HG03135 (cell line): ENCODE measurements around the gene DLX3.

Experiments
- ATAC-seq: cut with Tn5 transposase; IDR thresholded peaks from one replicate; pipeline ENCODE4 v1.9.1; 2021; ENCODE audit warnings: mild to moderate bottlenecking, moderate library complexity; ENCODE audit not compliant: unreplicated experiment

The DLX3 gene

DNA sequence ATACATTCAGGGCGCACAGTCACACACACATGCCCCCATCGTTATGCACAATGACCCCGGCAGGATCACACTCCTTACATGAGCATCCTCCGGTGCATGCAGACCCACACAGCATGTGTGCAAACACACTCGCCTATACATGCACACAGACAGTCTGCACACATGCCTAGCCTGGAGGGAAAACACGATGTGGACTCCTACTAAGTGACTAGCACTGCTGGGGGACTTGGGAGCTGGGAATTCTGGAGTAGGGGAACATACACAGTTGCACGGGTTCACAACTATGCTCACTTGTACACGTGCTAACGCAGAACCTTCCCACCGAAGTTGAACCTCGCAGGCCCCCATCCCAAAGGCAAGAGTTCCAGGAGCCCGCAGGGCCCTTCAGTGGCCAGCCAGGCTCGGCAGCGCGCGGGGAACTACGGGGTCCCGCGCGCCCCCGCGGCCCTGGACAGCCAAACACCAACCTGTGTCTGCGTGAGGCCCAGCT lies 2.0 kb downstream of the DLX3 start:
- no peak for ATAC-seq

DNA sequence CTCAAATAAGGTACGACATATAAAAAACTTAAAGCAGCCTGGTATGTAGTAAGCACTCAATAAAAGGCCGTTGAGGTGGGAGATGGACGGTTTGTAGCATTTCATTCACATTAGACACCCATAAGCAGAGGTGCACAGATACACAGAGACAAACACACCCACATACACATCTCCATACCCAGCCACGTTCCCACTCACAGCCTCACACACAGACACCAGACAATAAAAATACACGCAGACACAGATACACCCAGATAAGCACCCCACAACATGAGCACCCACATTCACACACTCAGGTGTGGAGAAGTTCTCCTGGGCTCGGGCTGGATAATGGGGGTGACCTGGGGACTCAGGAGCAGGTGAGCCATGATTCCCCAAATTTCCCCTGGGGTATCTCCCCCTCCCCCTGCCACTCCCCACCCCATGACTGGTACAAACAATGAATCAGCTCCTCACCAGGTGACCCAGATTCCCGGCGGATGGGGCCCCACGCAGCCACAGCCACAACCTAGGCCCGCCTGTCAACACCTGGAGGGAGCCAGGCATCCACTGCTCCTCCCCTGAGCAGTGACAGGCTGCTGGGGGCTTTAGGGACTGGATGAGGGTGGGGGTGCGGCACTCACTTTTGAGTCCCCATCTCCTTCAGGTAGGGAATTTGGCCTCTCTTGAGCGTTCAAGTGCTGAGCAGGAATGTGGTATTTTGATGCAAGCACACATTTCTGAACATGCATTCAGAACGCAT lies 2.7 kb downstream of the DLX3 start:
- no peak for ATAC-seq

DNA sequence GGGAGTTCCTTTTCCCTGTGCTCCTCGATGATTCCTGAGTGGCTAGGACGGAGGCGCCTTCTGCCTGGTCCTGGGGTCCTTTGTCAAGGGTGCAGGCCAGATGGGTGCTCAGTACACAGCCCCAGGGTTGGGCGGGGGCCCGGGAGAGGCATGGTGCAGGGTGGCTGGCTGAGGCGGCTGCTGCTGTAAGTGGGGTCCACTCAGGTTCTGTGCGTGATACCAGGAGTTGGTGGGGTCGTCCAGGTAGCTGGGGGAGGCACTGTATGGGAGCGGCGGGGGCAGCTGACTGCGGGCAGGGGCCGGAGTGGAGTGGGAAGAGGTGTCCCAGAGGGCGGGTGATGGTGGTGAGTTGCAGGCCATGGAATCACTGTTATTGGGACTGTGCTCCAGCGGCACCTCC lies 3.6 kb downstream of the DLX3 start:
- no peak for ATAC-seq

DNA sequence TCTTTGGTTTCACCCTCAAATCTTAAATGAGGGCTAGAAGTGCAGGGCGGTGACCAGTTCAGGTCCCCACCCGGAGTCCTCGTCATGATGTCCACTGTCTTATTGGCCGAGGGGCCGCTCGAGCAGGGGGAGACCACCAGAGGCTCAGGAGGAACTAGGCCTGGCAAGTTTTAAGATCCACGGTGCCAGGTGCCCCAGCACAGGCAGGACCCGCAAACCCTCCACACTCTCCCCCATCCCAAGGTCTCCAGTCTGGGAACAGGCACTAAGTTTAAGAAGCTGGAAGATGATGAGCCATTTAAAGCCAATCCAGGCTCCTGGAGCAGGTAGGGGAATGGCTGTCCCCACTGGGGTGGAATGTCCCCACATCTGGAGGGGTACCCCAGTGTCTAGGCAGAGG lies 4.1 kb downstream of the DLX3 start:
- ATAC-seq, result no peak

DNA sequence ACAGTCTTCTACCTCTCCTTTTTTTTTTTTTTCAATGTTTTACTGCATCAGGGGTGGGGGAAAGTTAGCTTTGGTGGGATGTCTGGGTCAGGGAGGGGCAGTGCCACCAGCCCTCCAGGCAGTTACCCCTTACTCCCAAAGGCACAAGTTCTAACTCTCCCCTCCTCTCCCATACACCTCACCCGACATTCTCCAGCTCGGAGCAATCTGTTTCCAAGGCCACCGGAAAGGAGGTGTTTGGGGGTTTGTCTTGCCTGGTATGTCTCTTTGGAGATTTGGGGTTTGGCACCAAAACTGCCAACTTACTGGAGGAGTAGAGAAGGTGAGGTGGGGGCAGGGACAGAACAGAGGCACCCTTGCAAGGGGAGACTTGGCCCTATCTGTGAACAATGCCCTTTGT lies 4.7 kb downstream of the DLX3 start:
- ATAC-seq, result no peak

DNA sequence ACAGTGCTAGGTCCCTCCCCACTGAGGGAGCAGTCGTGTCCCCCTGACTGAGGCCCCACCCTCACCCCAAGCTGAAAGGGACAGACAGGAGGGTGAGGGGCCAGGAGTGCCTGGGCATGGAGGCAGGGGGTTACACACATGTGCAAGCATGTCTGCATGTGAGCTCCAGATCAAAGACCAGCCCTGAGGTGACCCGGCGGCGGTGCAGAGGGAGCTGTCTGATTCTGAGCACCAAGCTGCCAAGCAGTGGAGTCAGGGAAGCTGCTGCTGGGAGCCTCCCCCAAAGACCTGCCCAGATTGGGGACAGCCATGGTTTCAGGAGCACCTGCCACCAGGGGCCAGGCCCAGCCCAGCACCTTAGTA lies 5.5 kb downstream of the DLX3 start:
- ATAC-seq, result no peak

DNA sequence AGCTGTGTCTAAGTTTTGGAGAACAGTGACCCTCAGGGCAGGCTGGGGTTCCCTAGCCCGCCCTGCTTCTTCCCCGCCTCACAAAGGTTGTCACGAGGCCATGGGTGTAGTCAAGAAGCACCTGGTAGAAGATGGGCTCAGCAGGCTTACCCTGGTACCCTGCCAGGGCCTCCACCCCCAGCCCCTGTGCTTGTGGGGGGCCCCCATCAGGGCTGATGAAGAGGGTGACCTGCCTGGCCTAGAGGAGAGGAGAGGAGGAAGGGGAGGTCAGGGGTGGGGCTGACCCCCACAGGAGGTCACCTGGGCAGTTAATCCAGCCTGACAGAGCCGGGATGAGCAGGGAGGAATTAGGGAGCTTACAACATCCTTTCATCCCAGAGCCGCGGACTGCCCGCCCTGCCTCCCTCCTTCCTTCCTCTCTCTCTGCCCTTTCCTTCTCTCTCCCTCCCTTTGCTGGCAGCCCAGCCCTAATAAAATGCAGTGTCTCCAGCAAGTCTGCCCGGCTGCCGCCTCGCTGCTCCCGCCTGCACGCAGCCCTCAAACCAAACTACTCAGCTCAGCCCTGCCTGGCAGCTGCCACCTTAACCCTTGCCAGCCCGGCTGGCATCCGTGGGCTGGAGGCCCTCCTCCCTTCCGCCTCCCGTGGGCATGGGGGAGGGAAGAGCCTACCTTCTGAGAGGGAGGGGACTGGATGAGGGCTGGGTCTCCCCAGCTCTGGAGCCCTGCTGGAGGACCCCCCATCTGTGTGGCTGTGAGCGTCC lies 7.2 kb downstream of the DLX3 start:
- ATAC-seq, result no peak

DNA sequence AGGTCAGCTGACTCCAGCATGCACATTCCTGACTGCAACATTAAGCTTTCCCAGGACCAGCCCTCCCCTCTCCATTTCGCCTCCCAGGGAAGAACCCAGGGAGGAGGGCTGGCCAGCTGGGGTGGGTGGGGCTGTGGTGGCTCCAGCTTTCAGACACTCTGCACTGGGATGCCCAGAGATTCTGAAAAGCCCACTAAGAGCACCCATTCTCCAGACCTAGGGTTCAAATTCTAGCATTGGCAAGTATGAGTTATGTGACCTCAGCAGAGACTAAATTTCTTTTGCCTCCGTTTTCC lies 7.8 kb downstream of the DLX3 start:
- no peak for ATAC-seq

DNA sequence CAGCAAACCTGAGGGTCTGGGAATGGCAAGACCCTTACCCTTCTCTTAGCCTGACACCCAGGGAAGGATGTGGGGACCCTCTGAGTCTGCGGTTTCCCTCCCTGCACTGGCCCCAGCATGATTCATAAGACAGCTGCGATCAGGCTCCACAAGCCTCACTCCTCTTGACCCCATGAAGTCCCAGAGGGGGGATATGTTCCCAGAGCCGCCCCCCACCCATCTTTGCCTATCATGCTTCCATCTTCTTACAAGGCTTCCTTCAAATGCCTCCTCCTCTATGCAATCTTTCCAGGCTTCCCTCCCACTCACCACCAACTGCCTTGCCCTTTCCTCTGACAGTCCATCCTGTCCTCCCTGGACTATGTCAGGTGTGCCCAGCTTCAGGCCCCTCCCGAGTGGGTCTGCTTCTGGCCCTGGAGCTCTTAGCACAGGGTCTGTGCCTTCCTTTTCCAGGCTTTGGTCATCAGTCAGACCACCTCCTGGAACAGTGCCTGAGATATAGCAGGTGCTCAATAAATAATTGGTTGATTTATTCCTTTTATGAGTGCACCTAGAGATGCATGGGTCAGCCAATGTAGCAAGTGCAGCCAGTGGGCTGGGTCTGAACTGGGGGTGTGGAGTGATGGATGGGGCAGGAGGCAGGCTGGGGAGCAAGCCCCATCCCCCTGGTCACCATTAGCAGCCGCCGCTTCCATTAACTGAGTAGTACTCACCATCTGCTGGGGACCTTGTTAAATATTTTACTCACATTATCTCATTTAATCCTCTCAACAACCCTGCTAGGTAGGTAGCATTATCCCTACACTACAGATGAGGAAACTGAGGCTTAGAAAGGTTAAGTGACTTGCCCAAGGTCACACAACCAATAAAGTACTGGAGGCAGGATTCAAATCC lies 8.4 kb downstream of the DLX3 start:
- ATAC-seq, result no peak

DNA sequence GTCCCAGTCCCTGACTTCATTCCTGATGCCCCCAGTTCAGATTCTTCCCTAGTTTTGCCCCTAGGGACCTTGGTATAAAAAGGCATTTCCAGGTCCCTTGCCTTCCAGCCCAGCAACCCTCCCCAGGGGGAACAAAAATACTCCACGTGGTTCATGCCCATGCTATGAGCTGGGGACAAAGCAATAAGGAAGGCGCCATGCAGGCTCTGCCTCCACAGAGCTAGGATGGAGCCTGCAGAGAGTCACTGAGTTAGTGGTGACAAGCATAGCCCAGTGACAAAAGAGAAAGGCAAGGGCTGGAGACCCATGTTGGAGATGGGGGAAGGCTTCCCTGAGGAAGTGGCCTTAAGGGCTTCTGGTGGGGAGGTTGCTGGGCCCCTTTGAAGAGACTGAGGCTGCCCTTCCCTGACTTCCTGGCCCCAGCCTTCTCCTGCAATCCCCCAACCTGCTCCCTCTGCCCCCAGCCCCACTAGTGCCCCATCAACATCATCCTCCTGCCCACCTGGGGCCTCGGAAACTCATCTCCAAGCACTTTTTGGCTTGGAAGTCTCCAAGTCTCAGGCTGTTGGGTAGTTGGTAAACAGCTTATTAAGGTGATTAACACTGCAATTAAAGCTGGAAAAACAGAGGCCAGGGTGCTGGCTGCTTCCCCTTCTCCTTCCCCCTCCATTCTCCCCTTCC lies 9.6 kb downstream of the DLX3 start:
- no peak for ATAC-seq

DNA sequence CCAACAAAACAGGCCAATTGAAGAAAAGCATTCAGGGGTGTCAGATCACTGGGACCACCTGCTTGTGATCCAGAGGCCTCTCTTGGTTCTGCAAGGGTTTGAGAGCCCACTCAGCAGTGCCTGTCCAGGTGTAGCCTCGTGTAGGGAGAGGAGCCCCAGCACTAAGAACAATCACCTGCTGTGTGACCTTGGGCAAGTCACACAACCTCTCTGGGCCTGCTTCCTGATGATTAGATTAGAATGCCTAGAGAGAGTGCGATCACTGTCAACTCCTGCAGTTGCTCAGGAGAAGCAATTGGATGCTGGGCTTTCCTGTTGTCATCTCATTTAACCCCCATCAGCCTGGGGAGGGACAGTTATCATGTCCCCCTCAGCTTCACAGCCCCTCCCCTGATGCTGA lies 10.2 kb downstream of the DLX3 start:
- no peak for ATAC-seq

DNA sequence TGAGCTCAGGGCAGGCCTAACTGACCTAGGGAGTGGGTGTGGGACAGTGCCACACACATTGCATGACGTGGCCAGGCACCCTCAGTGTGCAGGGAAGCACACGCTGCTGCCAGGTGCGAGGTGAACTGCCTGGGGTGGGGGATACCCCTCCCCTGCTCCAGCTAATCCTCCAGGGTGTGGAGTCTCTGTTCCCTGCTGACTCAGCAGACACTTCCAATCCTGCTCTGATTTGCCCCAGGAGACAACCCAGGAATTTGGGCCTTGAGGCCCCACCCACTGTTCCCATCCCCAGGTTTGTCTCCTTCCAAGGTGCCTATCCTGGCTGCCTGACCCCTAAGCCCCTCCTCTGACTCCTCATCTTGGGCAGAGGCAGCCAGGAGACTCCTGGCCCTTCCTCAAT lies 10.7 kb downstream of the DLX3 start:
- ATAC-seq, result no peak

DNA sequence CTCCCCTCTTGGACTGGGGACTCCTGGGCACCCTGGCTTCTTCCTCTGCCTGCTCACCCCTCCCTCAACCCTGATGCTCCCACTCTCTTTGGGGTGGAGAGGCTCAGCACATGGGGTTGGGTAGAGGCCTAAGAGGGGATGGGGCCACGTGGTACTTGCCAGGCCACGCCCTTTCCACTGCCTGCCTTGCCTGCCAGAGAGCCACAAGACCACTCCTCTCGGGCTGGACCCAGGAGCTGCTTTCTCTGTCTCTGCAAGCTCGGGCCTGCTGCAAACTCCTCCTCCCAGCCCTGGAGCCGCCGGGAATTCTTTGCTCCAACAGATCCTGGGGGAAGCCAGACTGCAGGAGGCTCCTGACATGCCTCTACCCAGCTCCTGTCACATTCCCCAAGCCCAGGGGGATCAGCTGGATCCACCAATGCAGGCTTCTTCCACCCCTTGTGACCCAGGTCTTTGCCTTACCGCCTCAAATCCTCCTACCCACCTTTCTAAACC lies 14.3 kb downstream of the DLX3 start:
- no peak for ATAC-seq

DNA sequence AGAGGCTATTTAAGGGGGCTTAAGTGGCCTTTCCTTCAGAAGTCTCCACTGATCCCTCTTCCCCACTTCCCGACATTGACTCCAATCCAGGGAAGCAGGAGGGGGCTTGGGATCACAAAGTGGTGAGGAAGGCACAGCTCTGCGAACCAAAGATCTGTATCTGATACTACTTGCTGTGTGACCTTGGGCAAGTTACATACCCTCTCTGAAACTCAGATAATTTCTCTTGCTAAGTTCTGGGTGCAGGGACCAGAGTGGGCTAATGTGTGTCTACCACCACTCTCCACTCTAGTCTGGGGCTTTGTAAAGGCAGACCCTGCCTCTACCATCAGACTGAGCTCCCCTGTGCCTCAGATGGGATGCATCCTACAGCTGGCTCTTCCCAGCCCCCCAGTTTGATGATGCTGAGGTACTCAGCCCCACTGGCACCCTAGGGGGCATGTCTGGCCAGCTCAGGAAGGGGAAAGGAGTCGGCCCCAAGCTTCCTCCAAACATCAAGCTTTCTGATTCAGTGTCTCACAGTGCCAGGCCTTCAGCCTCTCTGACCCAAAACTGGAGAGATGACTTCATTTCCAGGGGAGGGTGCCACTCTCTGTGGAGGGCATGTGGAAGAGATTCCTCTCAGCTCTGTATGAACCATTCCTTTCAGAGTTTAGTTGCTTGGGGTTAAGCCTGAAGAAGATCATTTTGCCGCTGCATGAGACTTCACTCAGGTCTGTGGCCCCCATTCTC lies 15.1 kb downstream of the DLX3 start:
- no peak for ATAC-seq

DNA sequence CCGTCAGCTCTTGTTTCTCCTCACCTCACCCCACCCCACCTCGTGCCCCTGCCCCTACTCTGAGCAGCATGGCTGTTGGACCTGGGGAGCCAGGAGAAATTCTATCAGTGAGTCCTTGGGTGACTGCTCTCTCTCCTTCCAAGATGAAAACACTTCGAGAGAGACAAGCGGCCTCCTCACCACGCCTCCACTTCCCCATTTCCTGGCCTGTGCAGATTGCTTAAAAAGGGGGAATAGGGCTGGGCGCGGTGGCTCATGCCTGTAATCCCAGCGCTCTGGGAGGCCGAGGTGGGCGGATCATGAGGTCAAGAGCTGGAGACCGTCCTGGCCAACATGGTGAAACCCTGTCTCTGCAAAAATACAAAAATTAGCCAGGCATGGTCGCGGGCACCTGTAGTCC lies 16.5 kb downstream of the DLX3 start:
- no peak for ATAC-seq

DNA sequence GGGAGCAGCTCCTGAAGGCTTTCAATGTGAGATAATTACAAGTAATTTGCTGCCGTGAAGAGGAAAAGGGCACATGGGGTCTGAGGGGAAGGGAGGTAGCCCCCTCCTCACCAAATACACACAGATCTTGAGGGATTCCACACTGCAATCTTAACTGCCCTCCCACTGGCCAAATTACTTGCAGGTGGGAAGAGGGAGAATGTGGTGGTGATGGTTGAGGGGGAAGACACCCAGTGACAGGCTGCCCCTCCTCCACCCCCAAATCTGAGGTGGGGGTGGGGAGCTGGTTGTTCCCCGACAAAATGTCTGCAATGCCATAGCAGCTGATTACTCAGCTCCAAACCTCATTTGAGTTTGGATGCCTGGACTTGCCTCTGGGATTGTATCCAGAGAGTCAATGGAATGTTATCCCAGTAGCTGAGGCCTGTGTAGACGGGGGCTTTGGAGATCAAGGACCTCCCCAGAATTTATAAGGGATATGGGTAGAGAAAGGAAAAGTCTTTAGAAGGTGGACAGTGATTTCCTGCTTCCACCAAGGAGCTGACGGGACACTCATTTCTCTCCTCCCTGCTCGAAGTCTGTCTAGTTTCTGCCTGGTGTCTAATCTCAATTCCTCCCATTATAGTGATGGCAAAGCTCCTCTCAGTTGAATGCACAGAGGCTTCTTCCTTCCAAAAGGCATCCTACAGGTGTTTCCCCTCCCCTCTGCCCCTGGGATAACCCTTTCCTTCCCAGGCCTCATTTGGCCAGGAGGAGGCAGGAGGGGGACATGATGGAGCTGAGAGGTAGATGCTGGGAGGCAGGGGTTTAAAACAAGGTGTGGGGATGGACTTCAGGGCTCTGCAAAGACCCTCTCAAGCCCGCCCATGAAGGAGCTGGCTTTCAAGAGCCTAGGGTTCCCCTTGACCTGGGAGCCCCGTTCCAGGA lies 17.3 kb downstream of the DLX3 start:
- ATAC-seq, result no peak

DNA sequence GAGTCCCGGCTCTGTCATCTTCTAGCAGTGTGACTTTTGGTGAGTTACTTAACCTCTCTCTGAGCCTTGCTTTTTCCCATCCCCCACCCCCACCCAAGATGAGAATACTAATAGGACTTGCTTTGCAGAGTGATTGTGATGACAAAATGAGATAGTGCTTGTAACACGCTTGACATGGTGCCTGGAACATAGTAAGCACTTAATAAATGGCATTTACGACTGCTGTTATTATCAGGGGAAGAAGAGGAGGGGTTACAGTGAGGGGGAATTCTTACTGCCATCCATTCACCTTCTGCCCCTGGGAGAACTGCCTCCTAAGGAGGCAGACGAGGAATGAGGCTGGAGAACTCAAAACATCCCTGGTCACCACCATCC lies 18.2 kb downstream of the DLX3 start:
- no peak for ATAC-seq

DNA sequence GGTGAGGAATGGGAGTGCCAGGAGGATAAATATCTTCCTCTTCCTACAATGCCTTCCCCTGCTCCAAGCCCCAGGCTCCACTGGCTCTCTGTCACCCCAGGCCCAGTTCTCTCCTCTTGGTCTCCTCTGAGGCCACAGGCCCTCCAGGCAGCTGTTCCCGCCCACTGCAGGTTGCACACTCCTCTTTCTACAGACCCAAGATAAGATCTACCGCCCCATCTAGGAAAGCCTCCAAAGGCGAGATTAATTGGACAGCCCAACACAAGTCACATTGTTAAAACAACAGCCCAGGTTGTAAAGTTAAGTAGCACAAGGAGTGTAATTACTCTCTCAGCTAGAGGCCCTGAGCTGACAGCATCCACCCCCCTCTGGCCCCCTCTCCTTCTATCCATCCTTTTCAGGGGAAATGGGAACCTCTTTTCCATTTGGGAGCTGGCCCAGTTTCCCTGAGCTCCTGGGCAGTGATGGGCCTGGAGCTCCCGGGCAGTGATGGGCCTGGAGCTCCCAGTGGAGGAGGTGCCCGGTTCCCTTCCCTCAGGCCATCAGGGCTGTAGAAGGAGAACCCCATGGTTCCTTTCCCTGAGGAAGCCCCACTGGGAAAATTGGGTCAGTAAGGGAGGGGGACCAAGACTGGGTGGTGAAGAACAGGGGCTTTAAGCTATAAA lies 18.7 kb downstream of the DLX3 start:
- ATAC-seq, result no peak

DNA sequence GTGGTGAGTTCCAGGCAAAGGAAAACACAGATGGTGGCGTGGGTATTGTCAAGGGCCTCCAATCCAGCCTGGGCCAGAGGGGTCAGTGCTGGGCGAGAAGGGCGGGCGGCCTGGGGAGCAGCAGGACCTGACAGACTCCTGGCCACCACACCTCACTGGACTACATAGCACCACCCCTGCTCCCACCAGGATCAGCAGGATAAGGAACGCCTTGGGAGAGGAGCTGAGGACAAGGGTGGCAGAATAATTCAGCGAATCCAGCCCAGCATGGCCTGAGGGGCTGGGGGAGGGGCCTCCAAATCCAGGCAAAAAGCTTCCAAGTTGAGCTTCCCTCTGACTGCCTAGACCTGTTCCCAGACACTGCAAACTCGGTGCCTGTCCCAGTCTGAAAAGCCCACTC lies 19.5 kb downstream of the DLX3 start:
- no peak for ATAC-seq
